ENCODE results near the gene NCDN. TPM values are rescaled to one million over a fixed set of nuclear protein-coding genes. Genes with fewer than 3 reads are reported as not detected.

Gene NCDN
- 40.8 TPM for total RNA-seq

GRCh38 chr1:35557611-35558373 lies at the start of gene NCDN:
NCDN (plus strand) TSS chr1:35557799; CDS start chr1:35558191, 392 bp downstream.

DNA sequence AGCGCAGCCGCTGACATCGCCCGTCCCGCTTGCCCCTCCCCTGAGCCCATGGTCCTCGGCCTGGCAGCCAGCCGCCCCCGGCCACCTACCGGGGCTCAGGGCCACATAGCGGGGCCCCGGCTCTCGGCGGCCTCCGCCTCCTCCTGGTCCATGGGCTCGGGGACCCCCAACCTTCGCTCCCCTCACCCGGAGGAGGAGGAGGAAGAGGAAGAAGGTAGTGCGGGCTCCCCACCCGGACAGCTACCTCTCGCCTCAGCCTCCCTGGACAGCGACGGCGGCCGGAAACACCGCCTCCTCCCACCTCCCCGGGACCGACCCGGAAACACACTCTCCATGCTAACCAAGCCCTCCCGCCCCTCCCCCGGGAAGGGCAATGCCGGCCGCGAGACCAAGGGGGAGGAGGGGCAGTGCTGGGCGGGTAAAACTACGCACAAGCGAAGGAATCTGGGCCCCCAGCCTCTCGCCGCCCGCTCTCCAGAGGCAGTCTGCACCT lies 435 bp upstream of the NCDN start, which contains the start of gene KIAA0319L:
Gene KIAA0319L, minus strand, starts transcription at position 286 of the 493 bp plus-strand sequence. CDS start 2,912 bp downstream, outside the sequence.

DNA sequence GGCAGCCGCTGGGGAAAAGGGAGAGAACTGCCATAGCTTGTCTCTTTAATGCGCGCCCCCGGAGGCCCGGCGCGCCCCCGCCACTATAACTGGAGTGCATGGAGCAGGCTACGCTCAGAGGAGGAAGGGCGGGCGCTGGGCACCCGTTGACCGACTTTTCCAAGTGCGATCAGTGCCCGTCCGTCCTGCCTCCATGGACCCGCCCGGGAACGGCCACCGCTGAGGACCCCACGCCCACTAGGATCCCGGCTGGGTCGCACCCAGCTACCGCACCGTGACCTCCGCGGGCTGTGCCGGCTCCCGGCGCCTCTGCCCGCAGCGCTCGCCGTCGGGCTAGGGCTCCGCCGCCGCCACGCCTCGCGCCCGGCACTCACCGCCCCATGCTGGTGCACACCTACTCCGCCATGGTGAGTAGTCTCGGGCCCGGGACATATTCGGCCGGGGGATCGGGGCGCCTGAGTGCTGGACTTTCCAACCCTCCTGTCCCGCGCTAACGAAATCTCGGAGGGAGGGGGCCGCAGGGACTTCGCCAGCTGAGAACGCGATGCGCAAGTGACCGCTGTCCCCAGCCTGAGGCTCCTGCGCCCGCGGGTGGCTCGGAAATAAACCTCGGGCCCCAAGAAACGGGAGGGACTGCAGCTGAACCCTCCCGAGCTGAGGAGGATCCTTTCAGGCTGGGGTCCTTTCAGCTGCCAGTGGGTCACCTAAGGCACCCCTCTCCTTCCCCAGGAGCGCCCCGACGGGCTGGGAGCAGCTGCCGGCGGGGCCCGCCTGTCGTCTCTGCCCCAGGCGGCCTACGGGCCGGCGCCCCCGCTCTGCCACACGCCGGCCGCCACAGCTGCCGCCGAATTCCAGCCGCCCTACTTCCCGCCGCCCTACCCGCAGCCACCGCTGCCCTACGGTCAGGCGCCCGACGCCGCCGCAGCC lies 15.9 kb downstream of the NCDN start, which contains the start of gene TFAP2E:
Gene TFAP2E, plus strand, starts transcription at position 117 of the 927 bp plus-strand sequence. Its CDS starts 264 bp downstream, at position 381.

Other genes starting within 250 kb of the NCDN start
- 120 TPM for gene KIAA0319L, start 396 bp upstream of the NCDN start, total RNA-seq
- 5.5 TPM for gene TFAP2E, start 15.5 kb downstream of the NCDN start, total RNA-seq
- gene PSMB2, start 83.7 kb downstream of the NCDN start, total RNA-seq: 28.3 TPM
- gene C1orf216, start 161.1 kb downstream of the NCDN start, total RNA-seq: 21.8 TPM
- 8.5 TPM for gene CLSPN, start 212.2 kb downstream of the NCDN start, total RNA-seq